NCI-H510A (cell line): ENCODE results near the gene EFR3B.
"Not testable (repeated sequence)": the region's sequence is repeated elsewhere in the genome, so short reads cannot be mapped to it uniquely, and the experiment has no call there.

Source experiments
- DNase-seq: peaks from one replicate; lab custom pipeline; 2025; lab: John Stamatoyannopoulos, UW

EFR3B gene

GRCh38 chr2:25041928-25042320, at the start of gene EFR3B:
Gene EFR3B (plus strand): TSS chr2:25042076. CDS start chr2:25042313, 237 bp downstream.
- DNase-seq, result peak; percentile 96

GRCh38 chr2:24993406-24994145, 48.3 kb upstream of the EFR3B start:
- DNase-seq, result no peak

- DNase-seq, result no peak
Measured at GRCh38 chr2:24994146-24994724, 47.6 kb upstream of the EFR3B start.

GRCh38 chr2:24999097-24999496, 42.8 kb upstream of the EFR3B start:
- DNase-seq, result not testable (repeated sequence)

GRCh38 chr2:25000036-25000435, 41.8 kb upstream of the EFR3B start:
- DNase-seq, result no peak

- no peak for DNase-seq
Measured at GRCh38 chr2:25000503-25001324, 41.2 kb upstream of the EFR3B start.

GRCh38 chr2:25001325-25001637, 40.6 kb upstream of the EFR3B start:
- DNase-seq, result no peak

- no peak for DNase-seq
Measured at GRCh38 chr2:25002066-25002465, 39.8 kb upstream of the EFR3B start.

GRCh38 chr2:25009954-25010353, 31.9 kb upstream of the EFR3B start:
- DNase-seq, result no peak

GRCh38 chr2:25011342-25011741, 30.5 kb upstream of the EFR3B start:
- DNase-seq, result not testable (repeated sequence)

- no peak for DNase-seq
Measured at GRCh38 chr2:25014631-25015030, 27.2 kb upstream of the EFR3B start.

- no peak for DNase-seq
Measured at GRCh38 chr2:25018681-25019080, 23.2 kb upstream of the EFR3B start.

GRCh38 chr2:25021791-25022362, 20.0 kb upstream of the EFR3B start:
- DNase-seq, result no peak

GRCh38 chr2:25023333-25023732, 18.5 kb upstream of the EFR3B start:
- no peak for DNase-seq

GRCh38 chr2:25025229-25026007, 16.5 kb upstream of the EFR3B start:
- no peak for DNase-seq

GRCh38 chr2:25026008-25026530, 15.8 kb upstream of the EFR3B start:
- no peak for DNase-seq

- peak; percentile 83 for DNase-seq
Measured at GRCh38 chr2:25029183-25029554, 12.7 kb upstream of the EFR3B start.

- no peak for DNase-seq
Measured at GRCh38 chr2:25030702-25031101, 11.2 kb upstream of the EFR3B start.

GRCh38 chr2:25032094-25032493, 9.8 kb upstream of the EFR3B start:
- no peak for DNase-seq

GRCh38 chr2:25032901-25033300, 9.0 kb upstream of the EFR3B start:
- no peak for DNase-seq

GRCh38 chr2:25034081-25034480, 7.8 kb upstream of the EFR3B start:
- DNase-seq, result no peak
